Adrenal gland (tissue), 5 donors: Measurements from ENCODE around the gene PPP3CA.

Experiments used
- POLR2A ChIP-seq, 2 donors: fragments of 450-650 bp; IDR thresholded peaks; one replicate each; pipeline ENCODE4 v1.6.1; 2017; ENCODE audit warnings: antibody characterized with exemption in 2 of 2, mild to moderate bottlenecking in 2 of 2, moderate library complexity in 1 of 2
- TF ChIP-seq, protein P1 (sequence below), 6 experiments: fragments of 450-650 bp in 4 of 6; fragments of 200-600 bp in 2 of 6; sonication (generic) in 1 of 6; IDR thresholded peaks; 1 replicate in 5 of 6; 2 replicates in 1 of 6; pipeline versions ENCODE4 v1.5.1 to v1.8.0; 2016 to 2021; ENCODE audit warnings: antibody characterized with exemption in 6 of 6, mild to moderate bottlenecking in 2 of 6, moderate library complexity in 1 of 6
- donor health status: DM: no; HTN: no; CAD: no.

DNA sequence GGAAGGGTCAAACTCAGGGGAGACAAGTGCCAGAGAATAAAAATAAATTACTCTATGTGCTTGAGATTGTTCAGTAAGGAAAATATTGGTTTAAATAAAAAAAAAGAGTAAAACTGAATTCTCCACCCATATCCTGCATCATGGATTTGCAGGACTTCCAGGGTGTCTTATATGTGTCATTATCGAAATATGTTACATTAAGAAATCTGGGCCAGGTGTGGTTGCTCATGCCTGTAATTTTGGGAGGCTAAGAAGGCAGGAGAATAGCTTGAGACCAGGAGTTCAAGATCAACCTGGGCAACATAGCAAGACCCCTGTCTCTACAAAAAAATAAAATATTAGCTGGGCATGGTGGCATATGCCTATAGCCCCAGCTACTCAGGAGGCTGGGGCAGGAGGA is 104.9 kb downstream of the PPP3CA start:
- no peak for TF ChIP-seq POLR2A (IDR thresholded peaks at IDR 0.05)
- TF ChIP-seq, protein P1, sequence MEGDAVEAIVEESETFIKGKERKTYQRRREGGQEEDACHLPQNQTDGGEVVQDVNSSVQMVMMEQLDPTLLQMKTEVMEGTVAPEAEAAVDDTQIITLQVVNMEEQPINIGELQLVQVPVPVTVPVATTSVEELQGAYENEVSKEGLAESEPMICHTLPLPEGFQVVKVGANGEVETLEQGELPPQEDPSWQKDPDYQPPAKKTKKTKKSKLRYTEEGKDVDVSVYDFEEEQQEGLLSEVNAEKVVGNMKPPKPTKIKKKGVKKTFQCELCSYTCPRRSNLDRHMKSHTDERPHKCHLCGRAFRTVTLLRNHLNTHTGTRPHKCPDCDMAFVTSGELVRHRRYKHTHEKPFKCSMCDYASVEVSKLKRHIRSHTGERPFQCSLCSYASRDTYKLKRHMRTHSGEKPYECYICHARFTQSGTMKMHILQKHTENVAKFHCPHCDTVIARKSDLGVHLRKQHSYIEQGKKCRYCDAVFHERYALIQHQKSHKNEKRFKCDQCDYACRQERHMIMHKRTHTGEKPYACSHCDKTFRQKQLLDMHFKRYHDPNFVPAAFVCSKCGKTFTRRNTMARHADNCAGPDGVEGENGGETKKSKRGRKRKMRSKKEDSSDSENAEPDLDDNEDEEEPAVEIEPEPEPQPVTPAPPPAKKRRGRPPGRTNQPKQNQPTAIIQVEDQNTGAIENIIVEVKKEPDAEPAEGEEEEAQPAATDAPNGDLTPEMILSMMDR (IDR thresholded peaks at IDR 0.05): no peak
